Fibroblast of peridontal ligament (primary cell): Measurements from ENCODE around the gene FBH1.
A peak's percentile ranks its signal among the peaks of the same experiment; 100 is the strongest.
"Not testable (repeated sequence)": the region's sequence is repeated elsewhere in the genome, so short reads cannot be mapped to it uniquely, and the experiment has no call there.

Experiments
- DNase-seq: peaks from one replicate; pipeline ENCODE4 v3.0.0-alpha.2; 2010; ENCODE audit errors: extremely low read depth

FBH1 gene

GRCh38 chr10:5889624-5890451 lies at the start of gene FBH1, which contains the start of gene ANKRD16:
Gene FBH1 (plus strand): TSS chr10:5890243. CDS start chr10:5890346, 103 bp downstream.
Gene ANKRD16 (minus strand): TSS chr10:5889893. CDS start chr10:5889354, 539 bp downstream.
- DNase-seq, result peak; percentile 98

- DNase-seq, result peak; percentile 37
These were observed 49.4 kb upstream of the FBH1 start for GRCh38 chr10:5840314-5841307.

DNA sequence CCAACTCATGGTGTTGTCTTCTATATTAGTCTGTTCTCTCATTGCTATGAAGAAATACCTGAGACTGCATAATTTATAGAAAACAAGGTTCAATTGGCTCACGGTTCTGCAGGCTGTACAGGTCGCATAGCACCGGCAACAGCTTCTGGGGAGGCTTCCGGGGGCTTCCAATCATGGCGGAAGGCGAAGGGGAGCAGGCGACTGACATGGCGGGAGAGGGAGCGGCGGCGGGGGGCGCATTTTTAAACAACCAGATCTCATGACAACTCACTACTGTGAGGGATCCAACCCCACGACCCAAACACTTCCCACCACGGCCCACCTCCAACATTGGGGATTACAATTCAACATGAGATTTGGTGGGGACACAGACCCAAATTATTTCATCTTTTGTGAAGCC lies 48.1 kb upstream of the FBH1 start:
- no peak for DNase-seq

- DNase-seq, result no peak
These were observed 46.2 kb upstream of the FBH1 start for GRCh38 chr10:5843686-5844344.

- DNase-seq, result no peak
These were observed 45.5 kb upstream of the FBH1 start for GRCh38 chr10:5844345-5845055.

DNA sequence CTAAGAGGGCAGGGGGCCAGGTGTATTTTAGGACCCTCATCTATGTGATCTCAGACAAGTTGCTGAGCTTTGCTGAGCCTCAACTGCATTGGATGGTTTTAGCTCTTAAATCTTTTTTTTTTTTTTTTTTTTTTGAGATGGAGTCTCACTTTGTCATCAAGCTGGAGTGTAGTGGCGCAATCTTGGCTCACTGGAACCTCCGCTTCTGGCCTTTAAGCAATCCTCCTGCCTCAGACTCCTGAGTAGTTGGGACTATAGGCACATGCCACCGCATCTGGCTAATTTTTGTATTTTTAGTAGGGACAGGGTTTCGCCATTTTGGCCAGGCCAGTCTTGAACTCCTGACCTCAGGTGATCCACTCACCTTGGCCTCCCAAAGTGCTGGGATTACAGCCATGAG lies 43.4 kb upstream of the FBH1 start:
- DNase-seq, result not testable (repeated sequence)

GRCh38 chr10:5854131-5854475 lies 35.9 kb upstream of the FBH1 start:
- DNase-seq, result no peak

GRCh38 chr10:5855979-5856700 lies 33.9 kb upstream of the FBH1 start:
- DNase-seq, result no peak

- no peak for DNase-seq
These were observed 33.4 kb upstream of the FBH1 start for GRCh38 chr10:5856701-5857004.

GRCh38 chr10:5858811-5859210 lies 31.2 kb upstream of the FBH1 start:
- DNase-seq, result no peak

GRCh38 chr10:5860066-5860465 lies 30.0 kb upstream of the FBH1 start:
- DNase-seq, result no peak

DNA sequence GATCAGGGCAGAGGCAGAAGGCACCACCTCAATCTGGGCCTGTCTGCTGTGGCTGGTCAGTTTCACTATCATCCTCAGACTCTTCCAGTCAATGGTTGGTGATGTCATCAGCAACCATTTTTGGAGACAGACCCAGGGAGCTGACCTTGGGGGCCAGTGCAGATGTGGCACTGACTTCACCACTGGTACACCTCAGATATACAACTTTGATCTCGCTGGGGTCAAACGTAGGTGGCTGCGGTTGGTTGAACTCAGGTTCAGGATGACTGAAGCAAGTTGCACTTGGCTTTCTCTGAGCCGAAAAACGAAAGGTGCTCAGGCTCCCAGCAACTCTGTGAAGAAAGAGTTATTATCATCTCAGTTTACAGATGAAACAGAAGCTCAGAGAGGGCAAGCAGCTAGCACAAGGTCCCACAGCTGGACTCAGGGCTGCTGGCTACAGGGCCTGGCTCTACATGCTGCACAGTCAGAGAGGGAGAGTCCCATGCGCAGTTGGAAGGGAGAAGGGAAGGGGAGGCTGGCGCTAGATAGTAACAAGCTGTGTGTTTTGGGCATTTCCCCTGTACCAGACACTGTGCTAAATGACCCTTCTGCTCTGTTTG lies 27.6 kb upstream of the FBH1 start:
- no peak for DNase-seq

DNA sequence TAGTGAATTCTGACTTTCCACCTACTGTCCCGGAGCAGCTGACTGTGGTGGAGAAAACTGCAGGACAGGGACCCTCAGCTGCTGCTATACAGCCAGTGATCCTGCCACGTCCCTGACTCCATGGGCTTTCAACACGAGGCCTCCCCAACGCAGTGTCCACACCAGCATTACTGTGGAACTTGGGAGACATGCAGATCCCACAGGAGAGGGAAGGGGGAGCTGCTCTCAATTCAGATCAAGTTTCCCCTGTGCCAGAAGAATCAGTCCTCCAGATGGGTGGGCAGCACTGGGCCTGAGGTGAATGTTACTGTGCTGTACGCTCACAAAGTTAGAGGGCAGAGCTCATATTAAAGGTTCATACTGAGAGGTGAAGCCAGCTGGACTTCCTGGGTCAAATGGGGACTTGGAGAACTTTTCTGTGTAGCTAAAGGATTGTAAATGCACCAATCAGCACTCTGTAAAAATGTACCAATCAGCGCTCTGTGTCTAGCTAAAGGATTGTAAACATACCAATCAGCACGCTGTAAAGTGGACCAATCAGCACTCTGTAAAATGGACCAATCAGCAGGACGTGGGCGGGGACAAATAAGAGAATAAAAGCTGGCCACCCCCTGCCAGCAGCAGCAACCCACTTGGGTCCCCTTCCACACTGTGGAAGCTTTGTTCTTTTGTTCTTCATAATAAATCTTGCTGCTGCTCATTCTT lies 26.9 kb upstream of the FBH1 start:
- not testable (repeated sequence) for DNase-seq

- DNase-seq, result not testable (repeated sequence)
These were observed 23.5 kb upstream of the FBH1 start for GRCh38 chr10:5866451-5867081.

- not testable (repeated sequence) for DNase-seq
These were observed 22.9 kb upstream of the FBH1 start for GRCh38 chr10:5867091-5867615.

DNA sequence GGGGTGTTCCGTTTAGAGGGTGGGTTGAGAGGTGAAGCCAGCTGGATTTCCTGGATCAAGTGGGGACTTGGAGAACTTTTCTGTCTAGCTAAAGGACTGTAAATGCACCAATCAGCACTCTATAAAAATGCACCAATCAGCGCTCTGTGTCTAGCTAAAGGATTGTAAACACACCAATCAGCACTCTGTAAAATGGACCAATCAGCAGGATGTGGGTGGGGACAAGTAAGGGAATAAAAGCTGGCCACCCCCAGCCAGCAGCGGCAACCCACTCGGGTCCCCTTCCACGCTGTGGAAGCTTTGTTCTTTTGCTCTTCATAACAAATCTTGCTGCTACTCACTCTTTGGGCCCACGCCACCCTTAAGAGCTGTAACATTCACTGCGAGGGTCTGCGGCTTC lies 21.7 kb upstream of the FBH1 start:
- not testable (repeated sequence) for DNase-seq

- no peak for DNase-seq
These were observed 20.9 kb upstream of the FBH1 start for GRCh38 chr10:5869156-5869555.

- peak; percentile 40 for DNase-seq
These were observed 18.4 kb upstream of the FBH1 start for GRCh38 chr10:5871596-5871995.

DNA sequence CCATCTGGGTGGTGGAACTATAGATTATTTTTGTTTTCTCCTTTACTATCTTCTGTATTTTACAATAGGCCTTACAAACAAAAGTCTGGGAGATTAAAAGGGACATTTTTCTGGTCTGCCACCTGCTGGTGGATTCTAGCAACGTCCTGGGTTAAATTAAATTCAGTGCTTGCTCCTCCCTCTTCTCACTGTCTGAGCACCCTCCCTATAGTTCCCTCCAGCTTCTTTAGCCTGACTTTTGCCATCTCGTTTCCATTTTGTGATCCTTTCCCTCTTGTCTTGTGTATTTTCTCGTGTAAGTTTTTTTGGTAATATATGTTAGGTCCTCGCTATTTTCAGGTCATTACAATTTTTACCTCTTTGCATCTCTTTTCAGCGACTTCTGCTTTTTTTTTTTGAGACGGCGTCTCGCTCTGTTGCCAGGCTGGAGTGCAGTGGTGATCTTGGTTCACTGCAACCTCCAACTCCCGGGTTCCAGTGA lies 16.5 kb upstream of the FBH1 start:
- peak; percentile 91 for DNase-seq
